Natural killer cell (primary cell): ENCODE data around the gene HMGN4. TPM values are rescaled to one million over a fixed set of nuclear protein-coding genes. Genes with fewer than 3 reads are reported as not detected.
"Not testable (repeated sequence)": the region's sequence is repeated elsewhere in the genome, so short reads cannot be mapped to it uniquely, and the experiment has no call there.

Experiments used
- ATAC-seq, 3 donors: fragments of 150-1000 bp in 2 of 3; fragments of 200-7000 bp in 1 of 3; cut with Tn5 transposase; 1 replicate in 1 of 3; 2 replicates in 2 of 3; pipeline ENCODE4 v1.10.0; 2021; ENCODE audit warnings: mild to moderate bottlenecking in 2 of 3, moderate library complexity in 2 of 3
- DNase-seq, 2 donors: peaks; one replicate each; pipeline versions ENCODE4 v3.0.0 to v3.0.0-alpha.2; 2013 to 2021; ENCODE audit warnings: mixed read lengths in 1 of 2
- H3K27ac ChIP-seq: one replicate; pipeline ENCODE4 v1.5.1; 2013; ENCODE audit warnings: mild to moderate bottlenecking, low read length
- H3K27me3 ChIP-seq: one replicate; pipeline ENCODE4 v1.6.1; 2013; ENCODE audit warnings: low read length; ENCODE audit not compliant: control insufficient read depth, insufficient read depth
- H3K36me3 ChIP-seq: one replicate; pipeline ENCODE4 v1.6.1; 2013; ENCODE audit warnings: low read length; ENCODE audit not compliant: control insufficient read depth, insufficient read depth
- H3K4me1 ChIP-seq: one replicate; pipeline ENCODE4 v1.6.1; 2013; ENCODE audit warnings: low read length; ENCODE audit not compliant: control insufficient read depth, insufficient read depth
- H3K4me3 ChIP-seq: one replicate; pipeline ENCODE4 v1.5.1; 2013; ENCODE audit warnings: low read length
- H3K9me3 ChIP-seq: one replicate; pipeline ENCODE4 v1.6.1; 2013; ENCODE audit warnings: low read length; ENCODE audit not compliant: control insufficient read depth, insufficient read depth
- H3K27ac Mint-ChIP-seq, 2 donors: one replicate each; pipeline ENCODE4 v1.8.0; 2022; ENCODE audit warnings: mild to moderate bottlenecking in 2 of 2, mixed read lengths in 2 of 2, moderate library complexity in 1 of 2
- H3K27me3 Mint-ChIP-seq, 2 donors: one replicate each; pipeline ENCODE4 v1.8.0; 2022; ENCODE audit warnings: low read depth in 2 of 2, mixed read lengths in 2 of 2
- H3K36me3 Mint-ChIP-seq: one replicate; pipeline ENCODE4 v1.8.0; 2022; ENCODE audit warnings: mixed read lengths
- H3K4me1 Mint-ChIP-seq, 2 donors: one replicate each; pipeline ENCODE4 v1.8.0; 2022; ENCODE audit warnings: mixed read lengths in 2 of 2
- H3K4me3 Mint-ChIP-seq: one replicate; pipeline ENCODE4 v1.8.0; 2022; ENCODE audit warnings: mild to moderate bottlenecking, moderate library complexity, mixed read lengths
- H3K9me3 Mint-ChIP-seq, 2 donors: one replicate each; pipeline ENCODE4 v1.8.0; 2022; ENCODE audit warnings: mixed read lengths in 2 of 2
- WGBS: methylation state at CpG from one replicate; pipeline ENCODE4 v1.1.7; 2013; ENCODE audit warnings: missing lambda C conversion rate; ENCODE audit not compliant: insufficient coverage; 5-methylcytosine and 5-hydroxymethylcytosine counted together
- intact Hi-C: fragments of 100-400 bp; cut with micrococcal nuclease; formaldehyde crosslinking; loops from one replicate; pipeline ENCODE4 v1.14.2; 2022
- total RNA-seq, 4 donors: library from RNA; stranded (reverse); fragments of 120-200 nt in 1 of 4; gene quantifications; one replicate each; pipeline versions ENCODE4 v1.2.3 to v1.2.4, GENCODE V29; 2013 to 2022
- TF ChIP-seq, protein P1 (sequence below): fragments of 200-600 bp; IDR thresholded peaks from one replicate; pipeline ENCODE4 v1.8.0; 2022; ENCODE audit warnings: antibody characterized with exemption

HMGN4 gene
- total RNA-seq, 3 donors from 2014 or later (not counting 1 experiment from before 2014, with no cell fraction given) = 55.7 to 80.6 (median 70.3) TPM

DNA sequence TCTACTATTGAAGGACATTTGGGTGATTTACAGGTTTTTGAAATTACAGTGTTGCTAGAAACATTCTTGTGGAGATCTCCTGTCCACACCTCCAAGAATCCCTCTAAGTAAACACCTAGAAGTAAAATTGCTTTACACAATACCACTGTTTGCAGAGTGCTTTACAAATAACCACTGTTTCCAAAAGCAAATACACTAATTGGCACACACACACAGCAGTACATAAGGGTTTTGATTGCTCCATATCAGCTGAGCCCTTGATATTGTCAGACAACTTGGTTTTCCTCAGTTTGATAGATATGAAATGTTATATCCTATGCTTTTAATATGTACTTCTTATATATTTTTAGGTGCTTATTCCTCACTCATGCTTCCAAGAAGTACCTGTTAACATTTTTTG is 6.3 kb downstream of the HMGN4 start:
- Histone ChIP-seq H3K9me3 (no peaks in the 10 kb centered on the region), H3K4me3 (no peak overlapping the region), H3K27ac (no peak overlapping the region), H3K27me3 (no peaks in the 10 kb centered on the region), H3K36me3 (peaks cover 29% of the 10 kb centered on the region), H3K4me1 (peaks cover 6% of the 10 kb centered on the region)
- DNase-seq = no peak
- Mint-ChIP-seq H3K27ac (peak overlapping the region; percentile 35 to 57), H3K4me3 (no peak overlapping the region), H3K4me1 (peaks cover 35 to 36% of the 10 kb centered on the region in 2 donors), H3K36me3 (peaks cover 23% of the 10 kb centered on the region), H3K9me3 (no peaks in the 10 kb centered on the region), H3K27me3 (no peaks in the 10 kb centered on the region)
- intact Hi-C loops = no loop called here
- TF ChIP-seq, protein P1, sequence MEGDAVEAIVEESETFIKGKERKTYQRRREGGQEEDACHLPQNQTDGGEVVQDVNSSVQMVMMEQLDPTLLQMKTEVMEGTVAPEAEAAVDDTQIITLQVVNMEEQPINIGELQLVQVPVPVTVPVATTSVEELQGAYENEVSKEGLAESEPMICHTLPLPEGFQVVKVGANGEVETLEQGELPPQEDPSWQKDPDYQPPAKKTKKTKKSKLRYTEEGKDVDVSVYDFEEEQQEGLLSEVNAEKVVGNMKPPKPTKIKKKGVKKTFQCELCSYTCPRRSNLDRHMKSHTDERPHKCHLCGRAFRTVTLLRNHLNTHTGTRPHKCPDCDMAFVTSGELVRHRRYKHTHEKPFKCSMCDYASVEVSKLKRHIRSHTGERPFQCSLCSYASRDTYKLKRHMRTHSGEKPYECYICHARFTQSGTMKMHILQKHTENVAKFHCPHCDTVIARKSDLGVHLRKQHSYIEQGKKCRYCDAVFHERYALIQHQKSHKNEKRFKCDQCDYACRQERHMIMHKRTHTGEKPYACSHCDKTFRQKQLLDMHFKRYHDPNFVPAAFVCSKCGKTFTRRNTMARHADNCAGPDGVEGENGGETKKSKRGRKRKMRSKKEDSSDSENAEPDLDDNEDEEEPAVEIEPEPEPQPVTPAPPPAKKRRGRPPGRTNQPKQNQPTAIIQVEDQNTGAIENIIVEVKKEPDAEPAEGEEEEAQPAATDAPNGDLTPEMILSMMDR = no peak
- ATAC-seq = no peak

DNA sequence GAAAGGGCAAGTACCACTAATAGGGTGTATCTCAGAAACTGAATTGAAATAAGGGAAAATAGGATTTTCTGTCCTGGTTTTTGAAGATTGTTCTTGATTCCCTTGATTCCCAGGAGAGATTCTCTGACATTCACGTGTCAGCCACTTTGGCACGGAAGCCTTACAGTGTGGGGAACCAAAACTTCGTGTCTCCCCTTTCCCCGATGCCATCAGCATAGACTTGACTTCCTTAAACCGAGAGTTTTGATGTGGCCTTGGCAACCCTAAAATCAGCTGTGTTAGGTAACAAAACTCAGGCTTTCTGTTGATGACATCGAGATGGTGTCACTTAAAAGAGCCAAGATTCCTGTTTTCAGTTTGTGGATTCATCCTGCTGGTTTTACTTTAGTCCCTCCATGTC is 7.5 kb downstream of the HMGN4 start:
- DNase-seq = no peak

DNA sequence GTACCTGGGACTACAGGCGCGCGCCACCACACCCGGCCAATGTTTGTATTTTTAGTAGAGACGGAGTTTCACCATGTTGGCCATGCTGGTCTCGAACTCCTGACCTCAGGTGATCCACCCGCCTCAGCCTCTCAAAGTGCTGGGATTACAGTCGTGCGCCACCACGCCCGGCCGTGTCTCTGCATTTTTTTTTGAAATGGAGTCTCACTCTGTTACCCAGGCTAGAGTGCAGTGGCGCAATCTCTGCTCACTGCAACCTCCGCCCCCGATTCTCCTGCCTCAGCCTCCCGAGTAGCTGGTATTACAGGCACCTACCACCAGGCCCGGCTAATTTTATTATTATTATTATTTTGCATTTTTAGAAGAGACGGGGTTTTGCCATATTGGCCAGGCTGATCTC is 9.2 kb downstream of the HMGN4 start:
- not testable (repeated sequence) for H3K27me3 ChIP-seq, H3K4me1 ChIP-seq

More for the DNA sequence above, 7.5 kb downstream of the HMGN4 start:
- Histone ChIP-seq H3K9me3 (no peaks in the 10 kb centered on the region), H3K4me1 (peaks cover 9% of the 10 kb centered on the region), H3K4me3 (no peak overlapping the region), H3K36me3 (peaks cover 29% of the 10 kb centered on the region), H3K27me3 (no peaks in the 10 kb centered on the region), H3K27ac (no peak overlapping the region)
- Mint-ChIP-seq H3K27me3 (no peaks in the 10 kb centered on the region), H3K4me1 (peaks cover 32 to 38% of the 10 kb centered on the region in 2 donors), H3K36me3 (peaks cover 23% of the 10 kb centered on the region), H3K9me3 (no peaks in the 10 kb centered on the region), H3K4me3 (no peak overlapping the region), H3K27ac (peak overlapping the region in 1 of 2 donors; percentile 50)
- WGBS = 92% methylated on average over 6 of the region's 6 CpGs
- ATAC-seq = no peak
- TF ChIP-seq, protein P1 = no peak
- intact Hi-C loops = no loop called here

DNA sequence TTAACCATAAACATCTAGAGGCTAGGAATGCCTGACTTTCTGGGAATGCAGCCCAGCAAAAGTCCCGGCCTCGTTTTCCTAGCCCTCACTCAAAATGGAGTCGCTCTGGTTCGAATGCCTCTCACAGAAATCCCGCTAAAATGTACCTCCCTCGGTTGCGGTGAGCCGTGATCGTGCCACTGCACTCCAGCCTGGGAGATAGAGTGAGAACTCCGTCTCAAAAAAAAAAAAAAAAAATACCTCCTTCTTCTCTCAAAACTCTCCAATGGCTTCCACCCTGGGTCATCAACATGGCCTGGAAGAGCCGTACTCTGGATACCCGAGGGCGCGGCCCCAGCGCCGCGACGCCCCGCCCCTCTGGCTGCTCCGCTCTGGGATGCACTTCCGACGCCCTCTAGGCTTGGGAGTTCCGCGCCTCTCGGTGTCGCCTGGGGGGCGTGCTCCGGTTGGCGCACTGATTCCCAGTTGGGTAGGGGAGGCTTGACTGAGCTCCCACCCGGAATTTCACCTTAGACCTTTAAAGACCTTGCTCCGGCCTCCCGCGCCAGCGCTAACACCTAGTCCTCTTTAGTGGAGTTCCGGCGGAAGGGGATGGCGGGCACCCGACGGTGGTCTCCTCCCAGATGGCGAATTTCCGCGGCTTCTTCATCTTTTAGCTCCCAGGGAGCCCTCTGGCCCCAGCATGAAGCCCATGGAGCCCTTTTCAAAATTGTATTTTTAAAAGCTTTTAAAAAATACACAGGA is 12.3 kb downstream of the HMGN4 start:
- 7% methylated on average over 42 of the region's 42 CpGs for WGBS
- TF ChIP-seq, protein P1 = no peak
- Histone ChIP-seq H3K4me3 (peak overlapping the region; percentile 63), H3K27ac (no peak overlapping the region), H3K4me1 (peaks cover 23% of the 10 kb centered on the region), H3K36me3 (peaks cover 10% of the 10 kb centered on the region), H3K9me3 (no peaks in the 10 kb centered on the region), H3K27me3 (no peaks in the 10 kb centered on the region)
- no peaks in the 10 kb centered on the region for H3K9me3 Mint-ChIP-seq
- DNase-seq = peak; percentile 30 to 67
- ATAC-seq = peak; percentile 20 to 56 (median 39)
- intact Hi-C loops = loop anchor here (5.0 to 10.0 kb wide), 2 partner anchors 228 to 526 kb away; a partner anchor contains a TSS
- H3K27me3 Mint-ChIP-seq = no peaks in the 10 kb centered on the region
- no peak overlapping the region for H3K4me3 Mint-ChIP-seq
- peaks cover 15% of the 10 kb centered on the region for H3K36me3 Mint-ChIP-seq
- peak overlapping the region; percentile 23 to 78 for H3K27ac Mint-ChIP-seq
- peaks cover 11 to 23% of the 10 kb centered on the region in 2 donors for H3K4me1 Mint-ChIP-seq

More for the DNA sequence above, 9.2 kb downstream of the HMGN4 start:
- H3K27ac Mint-ChIP-seq, intact Hi-C loops, DNase-seq, ATAC-seq, H3K9me3 ChIP-seq, H3K4me3 Mint-ChIP-seq, H3K27me3 Mint-ChIP-seq, H3K27ac ChIP-seq, H3K9me3 Mint-ChIP-seq, H3K4me3 ChIP-seq: not testable (repeated sequence)
- H3K36me3 ChIP-seq = peaks cover 29% of the 10 kb centered on the region
- Mint-ChIP-seq H3K4me1 (peaks cover 24 to 29% of the 10 kb centered on the region in 2 donors), H3K36me3 (peaks cover 23% of the 10 kb centered on the region)
- whole genome bisulfite sequencing = 99% methylated on average over 16 of the region's 18 CpGs
